ENCODE measurements around the gene PLEKHG3.

The PLEKHG3 gene

DNA sequence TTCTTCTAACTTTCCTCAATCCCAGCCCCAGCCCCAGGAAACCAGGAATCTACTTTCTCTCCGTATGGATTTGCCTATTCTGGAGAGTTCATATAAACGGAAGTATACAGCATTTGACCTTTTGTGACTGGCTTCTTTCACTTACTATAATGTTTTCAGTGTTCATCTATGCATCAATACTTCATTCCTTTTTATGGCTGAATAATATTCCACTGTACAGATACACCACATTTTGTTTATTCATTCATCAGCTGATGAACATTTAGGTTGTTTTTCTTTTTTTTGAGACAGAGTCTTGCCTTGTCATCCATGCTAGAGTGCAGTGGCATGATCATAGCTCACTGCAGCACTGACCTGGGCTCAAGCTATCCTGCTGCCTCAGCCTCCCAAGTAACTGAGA, 3.9 kb upstream of the PLEKHG3 start:
- DNase-seq (ENCODE audit: low read depth), result no peak
- H3K4me3 ChIP-seq (ENCODE audit: low read depth, low read length), result no peak overlapping the region
- TF ChIP-seq, protein P1, sequence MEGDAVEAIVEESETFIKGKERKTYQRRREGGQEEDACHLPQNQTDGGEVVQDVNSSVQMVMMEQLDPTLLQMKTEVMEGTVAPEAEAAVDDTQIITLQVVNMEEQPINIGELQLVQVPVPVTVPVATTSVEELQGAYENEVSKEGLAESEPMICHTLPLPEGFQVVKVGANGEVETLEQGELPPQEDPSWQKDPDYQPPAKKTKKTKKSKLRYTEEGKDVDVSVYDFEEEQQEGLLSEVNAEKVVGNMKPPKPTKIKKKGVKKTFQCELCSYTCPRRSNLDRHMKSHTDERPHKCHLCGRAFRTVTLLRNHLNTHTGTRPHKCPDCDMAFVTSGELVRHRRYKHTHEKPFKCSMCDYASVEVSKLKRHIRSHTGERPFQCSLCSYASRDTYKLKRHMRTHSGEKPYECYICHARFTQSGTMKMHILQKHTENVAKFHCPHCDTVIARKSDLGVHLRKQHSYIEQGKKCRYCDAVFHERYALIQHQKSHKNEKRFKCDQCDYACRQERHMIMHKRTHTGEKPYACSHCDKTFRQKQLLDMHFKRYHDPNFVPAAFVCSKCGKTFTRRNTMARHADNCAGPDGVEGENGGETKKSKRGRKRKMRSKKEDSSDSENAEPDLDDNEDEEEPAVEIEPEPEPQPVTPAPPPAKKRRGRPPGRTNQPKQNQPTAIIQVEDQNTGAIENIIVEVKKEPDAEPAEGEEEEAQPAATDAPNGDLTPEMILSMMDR (IDR thresholded peaks at IDR 0.05; ENCODE audit: control insufficient read depth, extremely low read depth, insufficient read depth), result no peak

DNA sequence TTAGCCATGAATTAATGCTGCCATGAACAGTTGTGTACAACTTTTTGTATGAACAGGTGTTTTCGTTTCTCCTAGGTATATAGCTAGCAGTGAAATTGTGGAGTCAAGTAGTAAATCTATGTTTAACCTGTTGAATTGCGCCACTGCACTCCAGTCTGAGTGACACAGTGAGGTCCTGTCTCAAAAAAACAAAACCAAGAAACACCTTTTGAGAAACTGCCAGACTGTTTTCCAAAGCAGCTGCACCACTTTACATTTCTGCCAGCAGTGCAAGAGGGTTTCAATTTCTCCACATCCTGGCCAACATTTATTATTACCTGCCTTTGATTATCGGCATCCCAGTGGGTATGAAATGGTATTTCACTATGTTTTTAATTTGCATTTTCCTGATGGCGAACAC, 3.3 kb upstream of the PLEKHG3 start:
- TF ChIP-seq, protein P1 (IDR thresholded peaks at IDR 0.05; ENCODE audit: control insufficient read depth, extremely low read depth, insufficient read depth), result no peak
- H3K4me3 ChIP-seq (ENCODE audit: low read depth, low read length), result no peak overlapping the region
- DNase-seq (ENCODE audit: low read depth), result no peak

DNA sequence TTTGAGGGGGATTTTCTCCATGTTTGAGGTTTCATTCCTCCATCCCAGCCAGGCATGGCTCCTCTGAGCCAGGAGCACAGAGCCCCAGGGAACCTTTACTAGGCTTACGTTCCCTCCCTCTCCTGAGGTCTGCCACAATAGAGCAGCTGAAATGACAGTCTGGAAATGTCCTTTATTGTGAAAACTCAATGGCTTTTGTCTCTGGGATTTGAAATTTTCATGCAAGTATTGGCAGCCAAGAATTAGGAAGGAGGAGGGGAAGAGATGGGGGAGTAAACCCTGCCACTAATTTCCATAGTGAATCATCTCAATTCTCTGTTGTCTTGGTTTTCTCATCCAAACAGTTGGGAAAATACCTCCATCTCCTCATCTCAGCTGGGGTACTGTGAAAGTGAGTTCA, 2.6 kb upstream of the PLEKHG3 start:
- DNase-seq (ENCODE audit: low read depth), result no peak

DNA sequence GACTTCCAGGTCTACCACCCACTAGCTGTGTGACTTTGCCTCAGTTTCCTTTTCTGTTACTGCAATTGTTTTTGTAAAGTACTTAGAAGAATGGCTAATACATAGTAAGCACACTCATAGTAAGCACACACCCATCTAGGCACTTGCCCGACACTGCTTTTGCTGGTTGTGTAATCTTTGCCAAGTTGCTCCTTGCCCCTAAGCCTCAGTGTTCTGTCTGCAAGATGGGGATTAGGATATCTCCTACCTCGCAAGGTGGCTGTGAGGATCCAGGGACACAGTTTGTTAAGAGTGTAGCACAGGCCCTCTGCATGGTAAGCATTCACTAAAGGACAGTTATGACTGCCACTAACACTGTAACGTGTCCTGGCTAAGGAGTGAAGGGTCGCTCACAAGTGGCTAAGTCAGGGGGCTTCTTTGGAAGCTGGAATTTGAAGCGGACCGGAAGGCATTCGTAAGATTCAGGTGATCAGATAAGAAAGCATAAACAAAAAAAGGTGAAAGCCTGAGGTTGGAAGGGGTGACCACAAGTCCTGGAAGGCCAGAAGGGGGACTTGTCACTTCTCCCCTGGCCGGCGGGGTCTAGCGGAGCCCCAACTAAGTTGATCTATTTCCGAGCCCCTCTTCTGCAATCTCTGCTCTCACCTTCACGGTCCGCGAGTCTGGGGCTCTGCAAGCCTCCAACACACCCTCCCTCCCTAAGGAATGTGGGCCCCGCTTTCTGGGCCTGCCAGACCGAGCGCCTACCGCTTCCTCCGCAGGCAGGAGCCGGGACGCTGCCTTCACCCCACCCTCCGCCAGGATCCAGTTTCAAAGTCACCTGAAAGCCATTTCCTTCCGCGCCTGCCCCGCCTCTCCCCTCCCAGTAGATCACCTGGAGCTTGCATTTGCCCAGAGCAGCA, 1.5 kb upstream of the PLEKHG3 start:
- no peak overlapping the region for H3K4me3 ChIP-seq (ENCODE audit: low read depth, low read length)
- DNase-seq (ENCODE audit: low read depth), result no peak
- TF ChIP-seq, protein P1 (IDR thresholded peaks at IDR 0.05; ENCODE audit: control insufficient read depth, extremely low read depth, insufficient read depth), result no peak

More for the DNA sequence above, 2.6 kb upstream of the PLEKHG3 start:
- no peak overlapping the region for H3K4me3 ChIP-seq (ENCODE audit: low read depth, low read length)
- TF ChIP-seq, protein P1 (IDR thresholded peaks at IDR 0.05; ENCODE audit: control insufficient read depth, extremely low read depth, insufficient read depth), result no peak

DNA sequence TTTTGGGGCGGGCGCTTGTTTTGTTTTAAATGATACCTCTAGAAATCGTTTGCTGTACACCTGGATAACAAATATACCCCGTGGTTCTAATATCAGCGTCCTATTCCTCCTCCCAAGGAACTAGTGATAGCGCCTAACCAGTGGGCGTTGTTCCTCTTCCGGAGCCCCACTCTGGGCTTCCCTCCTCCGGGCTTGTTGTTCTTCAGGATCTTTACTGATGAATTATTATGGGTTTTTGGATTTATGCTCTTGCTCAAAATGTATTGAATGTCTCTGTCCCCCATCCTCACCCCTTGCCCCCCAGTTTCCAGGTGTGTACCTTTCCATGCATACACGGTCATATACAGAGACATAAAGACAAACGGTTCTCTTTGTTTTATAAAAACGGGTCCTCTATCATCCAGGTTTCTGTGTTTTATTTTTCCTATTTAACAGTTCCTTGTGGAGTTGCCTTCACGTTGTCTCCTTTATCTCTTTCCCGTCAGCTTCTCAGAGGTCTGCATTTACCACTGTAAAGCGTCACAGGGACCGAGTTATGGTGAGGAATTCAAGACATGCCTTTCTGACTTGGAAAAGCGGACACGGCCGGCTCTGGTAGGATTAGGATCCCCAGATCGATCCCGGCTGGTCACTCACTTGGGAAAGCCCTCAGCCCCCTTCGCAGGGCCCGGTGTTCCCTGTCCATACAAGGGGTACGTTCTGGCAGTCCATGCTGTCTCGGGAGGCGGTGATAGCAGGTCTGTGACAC, 655 bp upstream of the PLEKHG3 start:
- no peak for DNase-seq (ENCODE audit: low read depth)
- TF ChIP-seq, protein P1 (IDR thresholded peaks at IDR 0.05; ENCODE audit: control insufficient read depth, extremely low read depth, insufficient read depth), result no peak
- H3K4me3 ChIP-seq (ENCODE audit: low read depth, low read length), result peak overlapping the region; percentile 90

DNA sequence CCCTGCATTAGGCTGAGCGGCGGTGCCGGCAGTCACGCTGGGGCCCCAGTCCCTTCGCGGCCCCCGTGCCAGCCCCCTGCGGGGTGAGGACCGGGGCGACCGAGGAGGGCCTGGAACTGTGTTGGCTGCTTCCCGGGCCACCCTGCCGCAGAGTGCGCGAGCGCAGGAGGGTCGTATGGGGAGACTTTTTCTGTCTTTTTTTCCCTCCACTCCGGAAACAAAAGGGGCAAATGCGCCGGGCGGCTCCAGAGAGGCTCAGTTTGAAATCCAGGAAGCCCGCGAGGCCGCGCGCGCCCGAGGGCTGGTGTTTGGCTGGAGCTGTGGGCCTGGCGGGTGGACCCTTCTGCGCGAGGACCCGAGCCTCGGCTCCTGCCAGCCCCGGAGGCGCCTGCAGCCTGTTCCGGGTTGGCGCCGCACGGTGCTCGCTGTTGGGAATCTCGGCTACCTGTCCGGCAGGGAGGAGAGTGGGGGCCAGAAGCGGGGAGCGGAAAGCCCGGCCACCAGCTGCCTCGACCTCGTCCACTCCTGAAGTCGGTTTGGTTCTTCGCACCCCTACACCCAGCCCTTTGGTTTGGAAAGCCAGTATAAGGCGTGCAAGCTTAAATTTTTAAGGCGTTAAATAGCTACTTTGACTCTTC, 638 bp downstream of the PLEKHG3 start:
- peak overlapping the region; percentile 90 for H3K4me3 ChIP-seq (ENCODE audit: low read depth, low read length)
- TF ChIP-seq, protein P1 (IDR thresholded peaks at IDR 0.05; ENCODE audit: control insufficient read depth, extremely low read depth, insufficient read depth), result no peak
- no peak for DNase-seq (ENCODE audit: low read depth)

Data from LNCaP clone FGC (cell line).